HEK293 (cell line): ENCODE data around the gene FUT8.

ENCODE experiments used
- CTCF ChIP-seq: fragments of 450-650 bp; formaldehyde crosslinking; IDR thresholded peaks from 2 replicates; pipeline ENCODE4 v1.5.1; 2016; ENCODE audit warnings: missing biosample characterization, missing genetic modification characterization
- GLI4 ChIP-seq: fragments of 450-650 bp; formaldehyde crosslinking; IDR thresholded peaks from 2 replicates; pipeline ENCODE4 v1.5.1; 2016; ENCODE audit warnings: missing biosample characterization, missing genetic modification characterization
- TCF7L2 ChIP-seq: IDR thresholded peaks from 2 replicates; pipeline ENCODE4 v1.6.1; 2011; ENCODE audit warnings: low read depth, mild to moderate bottlenecking, inconsistent platforms, low read length, moderate library complexity, borderline replicate concordance
- YY1 ChIP-seq: fragments of 450-650 bp; formaldehyde crosslinking; IDR thresholded peaks from 2 replicates; pipeline ENCODE4 v1.5.1; 2018; ENCODE audit warnings: missing biosample characterization, missing genetic modification characterization
- ZEB2 ChIP-seq: fragments of 450-650 bp; formaldehyde crosslinking; IDR thresholded peaks from 2 replicates; pipeline ENCODE4 v1.5.1; 2016; ENCODE audit warnings: missing biosample characterization, missing genetic modification characterization
- ZNF561 ChIP-seq: fragments of 450-650 bp; IDR thresholded peaks from 2 replicates; pipeline ENCODE4 v1.5.1; 2018; ENCODE audit warnings: missing biosample characterization, missing genetic modification characterization, borderline replicate concordance
- ZNF776 ChIP-seq: fragments of 450-650 bp; formaldehyde crosslinking; IDR thresholded peaks from 2 replicates; pipeline ENCODE4 v1.5.0; 2017; ENCODE audit warnings: missing biosample characterization, missing genetic modification characterization, borderline replicate concordance

- TF ChIP-seq GLI4 (tag by site-specific recombination) (no peak), TCF7L2 (no peak), ZNF561 (tag by site-specific recombination) (no peak), YY1 (no peak), CTCF (tag by site-specific recombination) (no peak), ZNF776 (tag by site-specific recombination) (no peak), ZEB2 (tag by site-specific recombination) (no peak)
Measured at GRCh38 chr14:65627315-65627714, 214.8 kb downstream of the FUT8 start.
